ENCODE measurements around the gene FLNA.

- TF ChIP-seq SMC3 (IDR thresholded peaks at IDR 0.05), result no peak
- TF ChIP-seq, protein P1, sequence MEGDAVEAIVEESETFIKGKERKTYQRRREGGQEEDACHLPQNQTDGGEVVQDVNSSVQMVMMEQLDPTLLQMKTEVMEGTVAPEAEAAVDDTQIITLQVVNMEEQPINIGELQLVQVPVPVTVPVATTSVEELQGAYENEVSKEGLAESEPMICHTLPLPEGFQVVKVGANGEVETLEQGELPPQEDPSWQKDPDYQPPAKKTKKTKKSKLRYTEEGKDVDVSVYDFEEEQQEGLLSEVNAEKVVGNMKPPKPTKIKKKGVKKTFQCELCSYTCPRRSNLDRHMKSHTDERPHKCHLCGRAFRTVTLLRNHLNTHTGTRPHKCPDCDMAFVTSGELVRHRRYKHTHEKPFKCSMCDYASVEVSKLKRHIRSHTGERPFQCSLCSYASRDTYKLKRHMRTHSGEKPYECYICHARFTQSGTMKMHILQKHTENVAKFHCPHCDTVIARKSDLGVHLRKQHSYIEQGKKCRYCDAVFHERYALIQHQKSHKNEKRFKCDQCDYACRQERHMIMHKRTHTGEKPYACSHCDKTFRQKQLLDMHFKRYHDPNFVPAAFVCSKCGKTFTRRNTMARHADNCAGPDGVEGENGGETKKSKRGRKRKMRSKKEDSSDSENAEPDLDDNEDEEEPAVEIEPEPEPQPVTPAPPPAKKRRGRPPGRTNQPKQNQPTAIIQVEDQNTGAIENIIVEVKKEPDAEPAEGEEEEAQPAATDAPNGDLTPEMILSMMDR (IDR thresholded peaks at IDR 0.05), result no peak
Measured at GRCh38 chrX:154409222-154409871, 34.9 kb upstream of the FLNA start, which contains the start of gene DNASE1L1.

Measured in A549 (cell line).